PC-9 (cell line): ENCODE measurements around the gene PLEKHG5.
"Not testable (repeated sequence)": the region's sequence is repeated elsewhere in the genome, so short reads cannot be mapped to it uniquely, and the experiment has no call there.

Experiments
- CTCF ChIP-seq: fragments of 200-600 bp; sonication (generic); conservative IDR thresholded peaks from 2 replicates; pipeline ENCODE4 v1.6.1; 2017; ENCODE audit warnings: mixed run types, antibody characterized with exemption, mild to moderate bottlenecking, moderate library complexity
- EZH2 ChIP-seq: fragments of 200-600 bp; sonication (generic); IDR thresholded peaks from 2 replicates; pipeline ENCODE4 v1.8.0; 2017; ENCODE audit warnings: antibody characterized with exemption, low read depth

- not testable (repeated sequence) for TF ChIP-seq CTCF, EZH2
Measured at GRCh38 chr1:6493834-6494223, 2.4 kb upstream of the PLEKHG5 start.
